Liver (tissue), 3 donors: Measurements from ENCODE around the gene RAI1.

Experiments
- FOXA1 ChIP-seq: IDR thresholded peaks from 2 replicates; pipeline ENCODE4 v1.6.1; 2016; ENCODE audit warnings: antibody characterized with exemption
- NR2F2 ChIP-seq: IDR thresholded peaks from 2 replicates; pipeline ENCODE4 v1.6.1; 2016; ENCODE audit warnings: antibody characterized with exemption
- TF ChIP-seq, protein P1 (sequence below): fragments of 150-350 bp; IDR thresholded peaks from 2 replicates; pipeline ENCODE4 v1.5.1; 2017; ENCODE audit warnings: improper control_type of control experiment, low read depth, low read length; ENCODE audit not compliant: missing input control
- TF ChIP-seq, protein P2 (sequence below): IDR thresholded peaks from 2 replicates; pipeline ENCODE4 v1.6.1; 2016; ENCODE audit warnings: antibody characterized with exemption
- donor health status: healthy.
- donor health status: healthy.

DNA sequence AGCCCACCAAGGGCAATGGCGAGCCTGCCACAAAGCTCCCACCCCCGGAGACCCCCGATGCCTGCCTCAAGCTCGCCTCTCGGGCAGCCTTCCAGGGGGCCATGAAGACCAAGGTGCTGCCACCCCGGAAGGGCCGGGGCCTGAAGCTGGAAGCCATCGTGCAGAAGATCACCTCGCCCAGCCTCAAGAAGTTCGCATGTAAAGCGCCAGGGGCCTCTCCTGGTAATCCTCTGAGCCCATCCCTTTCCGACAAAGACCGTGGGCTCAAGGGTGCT, 115.5 kb downstream of the RAI1 start:
- TF ChIP-seq, protein P1, sequence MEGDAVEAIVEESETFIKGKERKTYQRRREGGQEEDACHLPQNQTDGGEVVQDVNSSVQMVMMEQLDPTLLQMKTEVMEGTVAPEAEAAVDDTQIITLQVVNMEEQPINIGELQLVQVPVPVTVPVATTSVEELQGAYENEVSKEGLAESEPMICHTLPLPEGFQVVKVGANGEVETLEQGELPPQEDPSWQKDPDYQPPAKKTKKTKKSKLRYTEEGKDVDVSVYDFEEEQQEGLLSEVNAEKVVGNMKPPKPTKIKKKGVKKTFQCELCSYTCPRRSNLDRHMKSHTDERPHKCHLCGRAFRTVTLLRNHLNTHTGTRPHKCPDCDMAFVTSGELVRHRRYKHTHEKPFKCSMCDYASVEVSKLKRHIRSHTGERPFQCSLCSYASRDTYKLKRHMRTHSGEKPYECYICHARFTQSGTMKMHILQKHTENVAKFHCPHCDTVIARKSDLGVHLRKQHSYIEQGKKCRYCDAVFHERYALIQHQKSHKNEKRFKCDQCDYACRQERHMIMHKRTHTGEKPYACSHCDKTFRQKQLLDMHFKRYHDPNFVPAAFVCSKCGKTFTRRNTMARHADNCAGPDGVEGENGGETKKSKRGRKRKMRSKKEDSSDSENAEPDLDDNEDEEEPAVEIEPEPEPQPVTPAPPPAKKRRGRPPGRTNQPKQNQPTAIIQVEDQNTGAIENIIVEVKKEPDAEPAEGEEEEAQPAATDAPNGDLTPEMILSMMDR, result no peak
- TF ChIP-seq FOXA1 (no peak), NR2F2 (no peak)
- TF ChIP-seq, protein P2, sequence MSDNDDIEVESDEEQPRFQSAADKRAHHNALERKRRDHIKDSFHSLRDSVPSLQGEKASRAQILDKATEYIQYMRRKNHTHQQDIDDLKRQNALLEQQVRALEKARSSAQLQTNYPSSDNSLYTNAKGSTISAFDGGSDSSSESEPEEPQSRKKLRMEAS, result no peak
